Pancreas (tissue), 10 donors: ENCODE measurements around the gene HOMER2. TPM values are rescaled to one million over a fixed set of nuclear protein-coding genes. Genes with fewer than 3 reads are reported as not detected.

ENCODE experiments used
- ATAC-seq, 4 donors: fragments of 200-7000 bp; cut with Tn5 transposase; one replicate each; pipeline versions ENCODE4 v1.8.0 to v1.9.1; 2020; ENCODE audit warnings: mild to moderate bottlenecking in 4 of 4, moderate library complexity in 4 of 4
- DNase-seq, 6 donors: peaks; one replicate each; pipeline ENCODE4 v3.0.0-alpha.2; 2020
- FAIRE-seq: peaks from 2 replicates; lab custom pipeline; 2012; peaks lifted over from hg19 to GRCh38; lab: Jason Lieb, UNC
- H3K27ac ChIP-seq, 4 donors: fragments of 200-600 bp; sonication (generic); 1 replicate in 3 of 4; 2 replicates in 1 of 4; pipeline versions ENCODE4 v1.5.0 to v1.8.0; 2020
- H3K27me3 ChIP-seq, 4 donors: fragments of 200-600 bp; one replicate each; pipeline ENCODE4 v1.8.0; 2021
- H3K36me3 ChIP-seq, 3 donors: fragments of 200-600 bp; sonication (generic) in 1 of 3; one replicate each; pipeline versions ENCODE4 v1.5.0 to v1.8.0; 2020 to 2021
- H3K4me1 ChIP-seq, 3 donors: fragments of 200-600 bp; one replicate each; pipeline ENCODE4 v1.8.0; 2021
- H3K4me3 ChIP-seq, 4 donors: fragments of 200-600 bp; sonication (generic) in 2 of 4; one replicate each; pipeline versions ENCODE4 v1.5.0 to v1.8.0; 2020 to 2021
- H3K9me3 ChIP-seq, 4 donors: fragments of 200-600 bp; one replicate each; pipeline ENCODE4 v1.8.0; 2021
- WGBS, 2 donors: extraction: QIAGEN DNeasy Blood & Tissue Kit; methylation state at CpG; one replicate each; pipeline ENCODE4 v1.1.7; 2013; 5-methylcytosine and 5-hydroxymethylcytosine counted together
- intact Hi-C, 3 donors: fragments of 100-400 bp; cut with DNase I; formaldehyde crosslinking; loops; one replicate each; pipeline versions ENCODE4 v1.11.1 to v1.14.2; 2022
- polyA plus RNA-seq, 2 donors: library from polyadenylated mRNA; stranded (reverse); fragments of 200-250 nt; gene quantifications; one replicate each; pipeline ENCODE4 v1.2.3, GENCODE V29; 2013
- total RNA-seq, 6 donors: library from RNA; stranded (reverse); fragmentation: NEBNext Ultra II Directional in 4 of 6; extraction: Animal tissue kit (Norgen Biotek cat#: 25700) in 4 of 6; gene quantifications; one replicate each; pipeline versions ENCODE4 v1.2.1 to v1.2.4, GENCODE V29; 2021 to 2023
- TF ChIP-seq, protein P1 (sequence below), 4 donors: fragments of 200-600 bp; sonication (generic) in 3 of 4; IDR thresholded peaks; one replicate each; pipeline versions ENCODE4 v1.5.0 to v1.8.0; 2021; ENCODE audit warnings: antibody characterized with exemption in 4 of 4
- donor health status: healthy with polysubstance abuse.
- donor health status: DM: no; HTN: no; CAD: no; lungs with moderate emphysema.
- donor health status: DM: no; HTN: no; CAD: no.
- donor health status: control.
- donor health status: control.
- donor health status: Bipolar disorder and iron deficiency.
- donor health status: DM: yes; HTN: yes; CAD: no.
- donor health status: DM: no; HTN: no; CAD: no.
- donor health status: DM: no; HTN: no; CAD: no.
- donor health status: DM: yes; HTN: yes; CAD: no.

Gene HOMER2
- total and polyA plus RNA-seq, 8 donors = 76.8 to 180 (median 139) TPM

GRCh38 chr15:82937712-82938058 lies 14.8 kb downstream of the HOMER2 start:
- intact Hi-C loops = no loop called here
- TF ChIP-seq, protein P1, sequence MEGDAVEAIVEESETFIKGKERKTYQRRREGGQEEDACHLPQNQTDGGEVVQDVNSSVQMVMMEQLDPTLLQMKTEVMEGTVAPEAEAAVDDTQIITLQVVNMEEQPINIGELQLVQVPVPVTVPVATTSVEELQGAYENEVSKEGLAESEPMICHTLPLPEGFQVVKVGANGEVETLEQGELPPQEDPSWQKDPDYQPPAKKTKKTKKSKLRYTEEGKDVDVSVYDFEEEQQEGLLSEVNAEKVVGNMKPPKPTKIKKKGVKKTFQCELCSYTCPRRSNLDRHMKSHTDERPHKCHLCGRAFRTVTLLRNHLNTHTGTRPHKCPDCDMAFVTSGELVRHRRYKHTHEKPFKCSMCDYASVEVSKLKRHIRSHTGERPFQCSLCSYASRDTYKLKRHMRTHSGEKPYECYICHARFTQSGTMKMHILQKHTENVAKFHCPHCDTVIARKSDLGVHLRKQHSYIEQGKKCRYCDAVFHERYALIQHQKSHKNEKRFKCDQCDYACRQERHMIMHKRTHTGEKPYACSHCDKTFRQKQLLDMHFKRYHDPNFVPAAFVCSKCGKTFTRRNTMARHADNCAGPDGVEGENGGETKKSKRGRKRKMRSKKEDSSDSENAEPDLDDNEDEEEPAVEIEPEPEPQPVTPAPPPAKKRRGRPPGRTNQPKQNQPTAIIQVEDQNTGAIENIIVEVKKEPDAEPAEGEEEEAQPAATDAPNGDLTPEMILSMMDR (IDR thresholded peaks at IDR 0.05) = no peak
- H3K27ac ChIP-seq = peak overlapping the region; percentile 13 to 81 (median 38)
- FAIRE-seq (no peak), ATAC-seq (peak in 2 of 4 donors; percentile 29 to 32), DNase-seq (peak in 2 of 6 donors; percentile 39 to 45)
- peak overlapping the region in 1 of 4 donors; percentile 6 for H3K4me3 ChIP-seq
- H3K4me1 ChIP-seq = peaks cover 38 to 70% (median 63%) of the 10 kb centered on the region in 3 donors
- WGBS, 2 donors = 21 to 22% methylated on average over 5 of the region's 5 CpGs
- H3K27me3 ChIP-seq = no peaks in the 10 kb centered on the region
- H3K36me3 ChIP-seq = no peaks in the 10 kb centered on the region
- no peaks in the 10 kb centered on the region for H3K9me3 ChIP-seq

DNA sequence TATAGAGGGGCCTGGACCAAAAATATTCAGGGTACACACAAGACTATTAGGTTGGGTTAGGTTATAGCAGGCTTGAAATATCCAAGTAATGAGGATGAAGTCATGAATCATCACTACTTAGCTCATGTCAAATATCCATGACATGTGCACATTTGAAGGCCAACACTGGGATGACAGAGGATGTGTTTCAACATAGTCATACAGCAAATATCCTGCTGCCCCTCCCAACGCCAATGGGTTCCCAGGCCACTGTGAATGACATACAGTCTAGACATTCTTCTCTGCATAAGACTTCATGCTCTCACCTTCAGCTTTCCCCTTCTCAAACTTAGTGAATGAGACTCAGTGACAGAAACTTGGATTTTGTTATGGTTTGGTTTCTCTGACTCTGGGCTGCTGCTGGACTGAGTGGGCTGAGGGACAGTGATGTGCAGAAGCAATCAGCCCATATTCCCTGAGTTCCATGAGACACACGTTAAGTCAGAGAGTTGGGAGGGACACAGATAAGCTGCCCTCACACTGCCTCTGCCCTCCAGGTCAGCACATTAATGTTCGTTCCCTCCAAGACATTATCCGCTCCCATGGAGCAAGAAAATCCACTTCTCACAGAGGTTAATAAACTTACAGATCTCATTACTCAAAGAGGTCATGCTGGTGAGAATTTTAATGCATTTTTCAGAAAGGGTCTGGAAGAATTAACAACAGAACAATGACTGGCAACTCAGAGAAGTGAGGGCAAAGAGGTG lies 15.4 kb downstream of the HOMER2 start:
- Histone ChIP-seq H3K27ac (peak overlapping the region; percentile 16 to 81 (median 38)), H3K36me3 (no peaks in the 10 kb centered on the region), H3K4me1 (peaks cover 37 to 67% (median 59%) of the 10 kb centered on the region in 3 donors), H3K27me3 (no peaks in the 10 kb centered on the region), H3K9me3 (no peaks in the 10 kb centered on the region), H3K4me3 (peak overlapping the region in 1 of 4 donors; percentile 6)
- no peak for FAIRE-seq
- peak; percentile 18 to 35 (median 28) for ATAC-seq
- intact Hi-C loops = no loop called here
- 31 to 40% methylated on average over 4 of the region's 4 CpGs for WGBS, 2 donors
- peak in 1 of 6 donors; percentile 16 for DNase-seq
- TF ChIP-seq, protein P1 (IDR thresholded peaks at IDR 0.05) = no peak

DNA sequence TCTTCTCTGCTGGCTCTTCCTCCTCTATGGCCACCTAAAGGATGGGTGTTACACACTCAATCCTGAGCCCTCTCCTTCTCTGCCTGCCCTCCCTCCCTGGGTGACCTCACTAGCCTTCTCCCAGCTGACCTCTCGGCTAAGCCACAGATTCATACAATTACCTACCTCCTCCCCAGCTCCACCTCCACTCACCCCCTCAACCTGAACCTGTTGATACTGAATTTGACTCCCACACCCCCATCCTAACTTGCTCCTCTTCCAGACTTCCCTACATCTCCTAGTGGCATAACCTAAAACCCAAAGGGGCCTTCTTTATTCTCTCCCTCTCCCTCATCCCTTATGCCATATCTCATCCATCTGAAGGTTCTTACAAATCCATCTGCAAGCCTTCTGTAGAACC lies 17.1 kb downstream of the HOMER2 start:
- Histone ChIP-seq H3K27me3 (no peaks in the 10 kb centered on the region), H3K27ac (peak overlapping the region; percentile 38 to 81 (median 56)), H3K36me3 (no peaks in the 10 kb centered on the region), H3K4me3 (no peak overlapping the region), H3K4me1 (peaks cover 27 to 49% (median 43%) of the 10 kb centered on the region in 3 donors), H3K9me3 (no peaks in the 10 kb centered on the region)
- peak in 2 of 4 donors; percentile 3 to 4 for ATAC-seq
- no peak for FAIRE-seq
- 25 to 30% methylated on average over 1 of the region's 1 CpG for WGBS, 2 donors
- TF ChIP-seq, protein P1 (IDR thresholded peaks at IDR 0.05) = no peak
- no peak for DNase-seq
- intact Hi-C loops = no loop called here

GRCh38 chr15:82934100-82934880 lies 18.2 kb downstream of the HOMER2 start:
- FAIRE-seq (no peak), ATAC-seq (peak; percentile 33 to 65 (median 54)), DNase-seq (peak in 2 of 6 donors; percentile 65 to 71)
- TF ChIP-seq, protein P1 (IDR thresholded peaks at IDR 0.05) = no peak
- Histone ChIP-seq H3K4me3 (no peak overlapping the region), H3K27ac (peak overlapping the region; percentile 38 to 81 (median 56)), H3K9me3 (no peaks in the 10 kb centered on the region), H3K36me3 (no peaks in the 10 kb centered on the region), H3K27me3 (no peaks in the 10 kb centered on the region), H3K4me1 (peaks cover 27 to 48% (median 41%) of the 10 kb centered on the region in 3 donors)
- WGBS, 2 donors = 52 to 54% methylated on average over 15 of the region's 15 CpGs
- intact Hi-C loops = no loop called here
